HG03108 (cell line): ENCODE data around the gene USP40.

ENCODE experiments used
- ATAC-seq: cut with Tn5 transposase; IDR thresholded peaks from one replicate; pipeline ENCODE4 v1.9.1; 2021; ENCODE audit warnings: moderate library complexity; ENCODE audit not compliant: unreplicated experiment

Gene USP40

GRCh38 chr2:233563663-233564430 is 2.7 kb downstream of the USP40 start:
- no peak for ATAC-seq

GRCh38 chr2:233556881-233557736 is 9.5 kb downstream of the USP40 start:
- no peak for ATAC-seq

GRCh38 chr2:233553366-233553765 is 13.2 kb downstream of the USP40 start:
- no peak for ATAC-seq

- no peak for ATAC-seq
These were observed 15.1 kb downstream of the USP40 start for GRCh38 chr2:233551491-233551890.

GRCh38 chr2:233546774-233547173 is 19.8 kb downstream of the USP40 start:
- ATAC-seq, result no peak

- ATAC-seq, result no peak
These were observed 20.5 kb downstream of the USP40 start for GRCh38 chr2:233546101-233546500.

GRCh38 chr2:233544200-233544610 is 22.4 kb downstream of the USP40 start:
- no peak for ATAC-seq

- ATAC-seq, result no peak
These were observed 24.1 kb downstream of the USP40 start for GRCh38 chr2:233542507-233542906.

GRCh38 chr2:233538741-233539140 is 27.8 kb downstream of the USP40 start:
- no peak for ATAC-seq

- ATAC-seq, result no peak
These were observed 31.3 kb downstream of the USP40 start for GRCh38 chr2:233535271-233535670.

GRCh38 chr2:233532971-233533370 is 33.6 kb downstream of the USP40 start:
- no peak for ATAC-seq

GRCh38 chr2:233531955-233532354 is 34.6 kb downstream of the USP40 start:
- no peak for ATAC-seq

GRCh38 chr2:233530381-233530780 is 36.2 kb downstream of the USP40 start:
- ATAC-seq, result no peak

GRCh38 chr2:233528182-233528581 is 38.4 kb downstream of the USP40 start:
- no peak for ATAC-seq

- ATAC-seq, result no peak
These were observed 40.8 kb downstream of the USP40 start for GRCh38 chr2:233525791-233526190.

- peak; percentile 90 for ATAC-seq
These were observed 46.6 kb downstream of the USP40 start for GRCh38 chr2:233519787-233520611.

GRCh38 chr2:233513953-233514655 is 52.5 kb downstream of the USP40 start:
- ATAC-seq, result no peak

- ATAC-seq, result no peak
These were observed 62.5 kb downstream of the USP40 start for GRCh38 chr2:233503947-233504637.

- no peak for ATAC-seq
These were observed 63.1 kb downstream of the USP40 start for GRCh38 chr2:233503481-233503880.
